Muscle layer of colon (tissue), 2 donors: ENCODE results near the gene UGT1A6.
"Not testable (repeated sequence)": the region's sequence is repeated elsewhere in the genome, so short reads cannot be mapped to it uniquely, and the experiment has no call there.

Source experiments
- H3K27ac ChIP-seq: one replicate; pipeline ENCODE4 v1.7.0; 2013; ENCODE audit warnings: low read depth, mild to moderate bottlenecking, low read length, moderate library complexity
- H3K27me3 ChIP-seq, 2 donors: one replicate each; pipeline ENCODE4 v1.7.0; 2013; ENCODE audit warnings: low read length in 2 of 2, mild to moderate bottlenecking in 2 of 2; ENCODE audit not compliant: insufficient read depth in 2 of 2, control insufficient read depth in 1 of 2
- H3K36me3 ChIP-seq: one replicate; pipeline ENCODE4 v1.7.0; 2013; ENCODE audit warnings: mild to moderate bottlenecking, low read length; ENCODE audit not compliant: insufficient read depth
- H3K4me1 ChIP-seq: one replicate; pipeline ENCODE4 v1.7.0; 2013; ENCODE audit warnings: mild to moderate bottlenecking, low read length; ENCODE audit not compliant: insufficient read depth
- H3K4me3 ChIP-seq, 2 donors: one replicate each; pipeline ENCODE4 v1.7.0; 2013; ENCODE audit warnings: low read length in 2 of 2, low read depth in 1 of 2, mild to moderate bottlenecking in 1 of 2, moderate library complexity in 1 of 2
- H3K9ac ChIP-seq: one replicate; pipeline ENCODE4 v1.7.0; 2013; ENCODE audit warnings: low read length
- H3K9me3 ChIP-seq: one replicate; pipeline ENCODE4 v1.7.0; 2013; ENCODE audit warnings: mild to moderate bottlenecking, low read length
- donor health status: abdominal sarcoma.
- donor health status: Adenocarcinoma of cecum.

UGT1A6 gene

GRCh38 chr2:233688341-233688740 is 4.3 kb upstream of the UGT1A6 start:
- Histone ChIP-seq H3K4me3 (no peak overlapping the region), H3K36me3 (no peaks in the 10 kb centered on the region), H3K27me3 (no peaks in the 10 kb centered on the region), H3K9me3 (no peaks in the 10 kb centered on the region), H3K9ac (no peak overlapping the region), H3K27ac (no peak overlapping the region), H3K4me1 (no peaks in the 10 kb centered on the region)

- Histone ChIP-seq H3K36me3 (no peaks in the 10 kb centered on the region), H3K4me1 (no peaks in the 10 kb centered on the region), H3K27ac (no peak overlapping the region), H3K9ac (no peak overlapping the region), H3K27me3 (no peaks in the 10 kb centered on the region), H3K4me3 (no peak overlapping the region), H3K9me3 (no peaks in the 10 kb centered on the region)
Measured at GRCh38 chr2:233689031-233689430, 3.7 kb upstream of the UGT1A6 start.

- Histone ChIP-seq H3K4me3 (no peak overlapping the region), H3K4me1 (no peaks in the 10 kb centered on the region), H3K27ac (no peak overlapping the region), H3K9me3 (no peaks in the 10 kb centered on the region), H3K36me3 (no peaks in the 10 kb centered on the region), H3K27me3 (no peaks in the 10 kb centered on the region), H3K9ac (no peak overlapping the region)
Measured at GRCh38 chr2:233689501-233689900, 3.2 kb upstream of the UGT1A6 start.

GRCh38 chr2:233690444-233690843 is 2.2 kb upstream of the UGT1A6 start:
- H3K9me3 ChIP-seq: no peaks in the 10 kb centered on the region
- no peaks in the 10 kb centered on the region for H3K4me1 ChIP-seq
- H3K27me3 ChIP-seq: no peaks in the 10 kb centered on the region
- no peak overlapping the region for H3K9ac ChIP-seq
- H3K36me3 ChIP-seq: no peaks in the 10 kb centered on the region
- no peak overlapping the region for H3K27ac ChIP-seq
- H3K4me3 ChIP-seq: no peak overlapping the region

- no peaks in the 10 kb centered on the region for H3K27me3 ChIP-seq
- H3K27ac ChIP-seq: no peak overlapping the region
- no peak overlapping the region for H3K9ac ChIP-seq
- no peaks in the 10 kb centered on the region for H3K4me1 ChIP-seq
- H3K36me3 ChIP-seq: no peaks in the 10 kb centered on the region
- H3K9me3 ChIP-seq: no peaks in the 10 kb centered on the region
- no peak overlapping the region for H3K4me3 ChIP-seq
Measured at GRCh38 chr2:233691443-233692433, 952 bp upstream of the UGT1A6 start.

- no peak overlapping the region for H3K4me3 ChIP-seq
- no peaks in the 10 kb centered on the region for H3K9me3 ChIP-seq
- H3K36me3 ChIP-seq: no peaks in the 10 kb centered on the region
- no peak overlapping the region for H3K27ac ChIP-seq
- H3K27me3 ChIP-seq: no peaks in the 10 kb centered on the region
- H3K9ac ChIP-seq: no peak overlapping the region
- no peaks in the 10 kb centered on the region for H3K4me1 ChIP-seq
Measured at GRCh38 chr2:233693963-233694362, 1.3 kb downstream of the UGT1A6 start.

GRCh38 chr2:233698740-233699139 is 6.0 kb downstream of the UGT1A6 start:
- Histone ChIP-seq H3K27me3 (no peaks in the 10 kb centered on the region), H3K27ac (no peak overlapping the region), H3K36me3 (no peaks in the 10 kb centered on the region), H3K4me1 (no peaks in the 10 kb centered on the region), H3K9me3 (no peaks in the 10 kb centered on the region), H3K9ac (no peak overlapping the region), H3K4me3 (no peak overlapping the region)

GRCh38 chr2:233699424-233700027 is 6.8 kb downstream of the UGT1A6 start:
- H3K27ac ChIP-seq: no peak overlapping the region

GRCh38 chr2:233700028-233700635 is 7.4 kb downstream of the UGT1A6 start:
- H3K9me3 ChIP-seq: no peaks in the 10 kb centered on the region
- no peaks in the 10 kb centered on the region for H3K4me1 ChIP-seq
- H3K27ac ChIP-seq: no peak overlapping the region
- H3K36me3 ChIP-seq: no peaks in the 10 kb centered on the region
- no peak overlapping the region for H3K4me3 ChIP-seq
- no peak overlapping the region for H3K9ac ChIP-seq
- no peaks in the 10 kb centered on the region for H3K27me3 ChIP-seq

More at GRCh38 chr2:233699424-233700027, 6.8 kb downstream of the UGT1A6 start:
- H3K27me3 ChIP-seq: no peaks in the 10 kb centered on the region
- no peak overlapping the region for H3K9ac ChIP-seq
- H3K36me3 ChIP-seq: no peaks in the 10 kb centered on the region
- no peak overlapping the region for H3K4me3 ChIP-seq
- H3K4me1 ChIP-seq: no peaks in the 10 kb centered on the region
- H3K9me3 ChIP-seq: no peaks in the 10 kb centered on the region

GRCh38 chr2:233700842-233701241 is 8.2 kb downstream of the UGT1A6 start:
- H3K4me3 ChIP-seq, H3K36me3 ChIP-seq, H3K9ac ChIP-seq, H3K27ac ChIP-seq, H3K9me3 ChIP-seq, H3K27me3 ChIP-seq, H3K4me1 ChIP-seq: not testable (repeated sequence)

GRCh38 chr2:233702238-233702637 is 9.5 kb downstream of the UGT1A6 start:
- Histone ChIP-seq H3K27me3 (no peaks in the 10 kb centered on the region), H3K4me3 (no peak overlapping the region), H3K4me1 (no peaks in the 10 kb centered on the region), H3K36me3 (no peaks in the 10 kb centered on the region), H3K9me3 (no peaks in the 10 kb centered on the region), H3K9ac (no peak overlapping the region), H3K27ac (no peak overlapping the region)
